GM20000 (cell line): ENCODE measurements around the gene TANGO6.

Experiments used
- DNase-seq: peaks from one replicate; pipeline ENCODE4 v3.0.0; 2012; ENCODE audit warnings: low spot score
- CTCF ChIP-seq: IDR thresholded peaks from 2 replicates; pipeline ENCODE4 v1.5.1; 2012; ENCODE audit warnings: mild to moderate bottlenecking, control low read depth; ENCODE audit errors: extremely low read depth, missing control alignments

Gene TANGO6

GRCh38 chr16:69085032-69085695, 241.8 kb downstream of the TANGO6 start:
- DNase-seq: no peak
- no peak for TF ChIP-seq CTCF

GRCh38 chr16:69087161-69087581, 243.8 kb downstream of the TANGO6 start:
- DNase-seq: no peak
- TF ChIP-seq CTCF: no peak

- DNase-seq: no peak
- TF ChIP-seq CTCF: no peak
These were observed 245.4 kb downstream of the TANGO6 start for GRCh38 chr16:69088684-69089083.

GRCh38 chr16:69089091-69089910, 246.0 kb downstream of the TANGO6 start:
- no peak for TF ChIP-seq CTCF
- no peak for DNase-seq

GRCh38 chr16:69093974-69094373, 250.6 kb downstream of the TANGO6 start:
- DNase-seq: no peak
- TF ChIP-seq CTCF: no peak

- no peak for DNase-seq
- TF ChIP-seq CTCF: no peak
These were observed 251.2 kb downstream of the TANGO6 start for GRCh38 chr16:69094501-69094900.

GRCh38 chr16:69095193-69095592, 251.9 kb downstream of the TANGO6 start:
- DNase-seq: no peak
- no peak for TF ChIP-seq CTCF
